DOHH2 (cell line): Measurements from ENCODE around the gene CMA1.

ENCODE experiments used
- EZH2phosphoT487 ChIP-seq: fragments of 200-600 bp; sonication (generic); IDR thresholded peaks from 2 replicates; pipeline ENCODE4 v1.6.1; 2017; ENCODE audit warnings: borderline replicate concordance, mild to moderate bottlenecking, antibody characterized with exemption, low read length, moderate library complexity, mixed read lengths
- TF ChIP-seq, protein P1 (sequence below): fragments of 200-600 bp; sonication (generic); IDR thresholded peaks from one replicate; pipeline ENCODE4 v1.5.1; 2014; ENCODE audit warnings: antibody characterized with exemption, mild to moderate bottlenecking, low read depth, low read length; ENCODE audit not compliant: poor library complexity, severe bottlenecking

DNA sequence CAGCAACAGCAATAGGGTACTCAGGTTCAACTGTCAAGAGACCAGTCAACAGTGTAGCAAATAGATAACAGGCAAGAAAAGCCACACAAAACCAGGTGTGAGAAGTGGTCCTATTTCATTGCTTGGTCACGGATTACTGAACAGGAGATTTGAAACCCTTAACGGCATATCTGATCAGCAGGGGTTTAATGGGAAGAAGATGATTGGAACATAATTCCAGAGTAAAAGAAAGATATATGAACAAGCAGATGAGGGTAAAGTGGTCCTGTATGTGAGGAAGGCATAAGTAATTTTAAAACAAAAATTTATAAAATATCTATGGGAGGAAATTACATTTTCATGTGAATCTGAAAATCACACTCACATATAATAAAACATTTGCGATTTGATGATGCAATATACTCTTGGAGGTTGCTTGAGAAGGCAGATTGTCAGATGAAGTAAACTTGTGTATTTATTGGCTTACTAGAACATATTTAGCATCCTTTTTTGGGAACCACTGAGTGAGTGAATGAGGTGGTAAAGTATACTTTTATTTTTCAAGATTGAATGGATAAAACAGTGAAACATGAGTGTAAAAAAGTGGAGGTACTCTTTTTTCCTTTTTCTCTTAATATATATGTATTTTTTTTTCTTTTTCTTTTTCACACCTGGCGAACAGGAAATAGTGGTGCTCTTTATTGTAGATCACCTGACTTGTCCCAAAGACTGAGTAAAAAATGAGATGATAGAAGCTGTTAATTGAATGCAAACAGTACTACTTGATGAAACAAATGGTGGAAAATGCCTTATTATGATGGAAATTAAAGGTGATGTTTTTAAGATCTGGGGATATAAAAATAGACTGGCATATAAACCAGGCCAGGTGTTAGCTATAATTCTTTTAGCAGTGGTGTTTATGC is 43.9 kb downstream of the CMA1 start:
- TF ChIP-seq, protein P1, sequence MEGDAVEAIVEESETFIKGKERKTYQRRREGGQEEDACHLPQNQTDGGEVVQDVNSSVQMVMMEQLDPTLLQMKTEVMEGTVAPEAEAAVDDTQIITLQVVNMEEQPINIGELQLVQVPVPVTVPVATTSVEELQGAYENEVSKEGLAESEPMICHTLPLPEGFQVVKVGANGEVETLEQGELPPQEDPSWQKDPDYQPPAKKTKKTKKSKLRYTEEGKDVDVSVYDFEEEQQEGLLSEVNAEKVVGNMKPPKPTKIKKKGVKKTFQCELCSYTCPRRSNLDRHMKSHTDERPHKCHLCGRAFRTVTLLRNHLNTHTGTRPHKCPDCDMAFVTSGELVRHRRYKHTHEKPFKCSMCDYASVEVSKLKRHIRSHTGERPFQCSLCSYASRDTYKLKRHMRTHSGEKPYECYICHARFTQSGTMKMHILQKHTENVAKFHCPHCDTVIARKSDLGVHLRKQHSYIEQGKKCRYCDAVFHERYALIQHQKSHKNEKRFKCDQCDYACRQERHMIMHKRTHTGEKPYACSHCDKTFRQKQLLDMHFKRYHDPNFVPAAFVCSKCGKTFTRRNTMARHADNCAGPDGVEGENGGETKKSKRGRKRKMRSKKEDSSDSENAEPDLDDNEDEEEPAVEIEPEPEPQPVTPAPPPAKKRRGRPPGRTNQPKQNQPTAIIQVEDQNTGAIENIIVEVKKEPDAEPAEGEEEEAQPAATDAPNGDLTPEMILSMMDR: no peak
- TF ChIP-seq EZH2phosphoT487: no peak
